ENCODE results near the gene LRIT3.
"Not testable (repeated sequence)": the region's sequence is repeated elsewhere in the genome, so short reads cannot be mapped to it uniquely, and the experiment has no call there.

LRIT3 gene

DNA sequence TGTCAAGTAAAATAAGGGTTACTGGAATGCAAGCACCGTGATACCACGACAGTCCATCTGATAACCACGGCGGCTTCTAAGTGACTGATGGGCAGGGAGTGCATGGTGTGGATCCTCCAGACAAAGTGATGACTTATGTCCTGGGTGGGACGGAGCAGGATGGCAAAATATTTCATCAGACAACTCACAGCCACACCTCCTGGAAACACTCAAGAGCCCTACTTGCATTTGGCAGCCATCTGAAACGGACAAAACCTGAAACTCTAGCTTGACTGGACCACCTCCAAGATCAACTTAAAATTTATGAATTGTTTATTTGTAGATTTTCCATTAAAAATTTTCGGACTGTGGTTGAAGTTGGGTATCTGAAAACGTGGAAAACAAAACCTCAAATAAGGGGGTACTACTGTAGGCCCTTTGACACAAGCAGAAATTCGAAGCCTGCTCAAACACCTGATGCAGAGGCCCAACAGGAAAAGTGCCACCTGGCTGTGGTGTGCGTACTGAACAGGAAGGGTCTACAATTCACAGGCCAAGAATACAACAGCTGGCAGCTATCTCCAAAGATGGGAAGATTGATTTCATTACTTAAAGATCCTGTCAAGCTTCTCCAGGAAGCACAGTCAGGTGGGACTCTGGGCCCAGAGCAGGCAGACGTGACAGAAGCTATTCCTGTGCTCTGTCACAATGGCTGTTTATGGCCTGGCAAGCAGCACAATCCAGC lies 26.0 kb downstream of the LRIT3 start:
- no peak overlapping the region for H3K27ac ChIP-seq (ENCODE audit: low read length)
- no peaks in the 10 kb centered on the region for H3K9me3 ChIP-seq (ENCODE audit: control insufficient read depth, insufficient read depth, low read length)
- no peak overlapping the region for H3K4me3 ChIP-seq (ENCODE audit: low read length)
- no CpG with 5 or more reads among the region's 11 CpGs for WGBS (ENCODE audit: insufficient coverage, insufficient read length)
- H3K27me3 ChIP-seq (ENCODE audit: control insufficient read depth, insufficient read depth, low read length): no peaks in the 10 kb centered on the region
- no peak for DNase-seq (ENCODE audit: low read depth, low spot score)
- no peaks in the 10 kb centered on the region for H3K4me1 ChIP-seq (ENCODE audit: control insufficient read depth, insufficient read depth, low read length)
- no peaks in the 10 kb centered on the region for H3K36me3 ChIP-seq (ENCODE audit: control insufficient read depth, insufficient read depth, low read length)

DNA sequence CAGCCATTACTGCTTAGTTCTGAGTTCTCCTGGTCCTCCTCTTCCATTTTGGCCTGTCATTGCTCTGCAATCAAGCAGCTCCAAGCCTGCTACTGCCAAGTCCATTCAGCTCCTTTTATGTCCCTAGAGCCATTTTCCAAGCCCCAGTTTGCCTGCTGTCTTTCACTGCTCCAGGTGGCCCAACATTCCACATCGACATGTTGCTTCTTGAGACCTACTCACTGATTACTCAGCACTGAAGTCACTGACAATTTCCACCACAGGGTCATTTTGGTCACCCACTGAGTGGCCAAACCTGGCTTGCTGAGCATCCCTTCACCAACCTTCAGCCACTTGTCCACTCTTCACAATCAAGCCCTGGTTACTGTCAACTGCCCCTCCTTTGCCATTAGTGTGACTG lies 27.2 kb downstream of the LRIT3 start:
- WGBS (ENCODE audit: insufficient coverage, insufficient read length): no CpG with 5 or more reads among the region's 1 CpG
- no peak overlapping the region for H3K4me3 ChIP-seq (ENCODE audit: low read length)
- no peak overlapping the region for H3K27ac ChIP-seq (ENCODE audit: low read length)
- no peaks in the 10 kb centered on the region for H3K9me3 ChIP-seq (ENCODE audit: control insufficient read depth, insufficient read depth, low read length)
- no peak for DNase-seq (ENCODE audit: low read depth, low spot score)
- no peaks in the 10 kb centered on the region for H3K27me3 ChIP-seq (ENCODE audit: control insufficient read depth, insufficient read depth, low read length)
- H3K4me1 ChIP-seq (ENCODE audit: control insufficient read depth, insufficient read depth, low read length): no peaks in the 10 kb centered on the region
- H3K36me3 ChIP-seq (ENCODE audit: control insufficient read depth, insufficient read depth, low read length): no peaks in the 10 kb centered on the region

DNA sequence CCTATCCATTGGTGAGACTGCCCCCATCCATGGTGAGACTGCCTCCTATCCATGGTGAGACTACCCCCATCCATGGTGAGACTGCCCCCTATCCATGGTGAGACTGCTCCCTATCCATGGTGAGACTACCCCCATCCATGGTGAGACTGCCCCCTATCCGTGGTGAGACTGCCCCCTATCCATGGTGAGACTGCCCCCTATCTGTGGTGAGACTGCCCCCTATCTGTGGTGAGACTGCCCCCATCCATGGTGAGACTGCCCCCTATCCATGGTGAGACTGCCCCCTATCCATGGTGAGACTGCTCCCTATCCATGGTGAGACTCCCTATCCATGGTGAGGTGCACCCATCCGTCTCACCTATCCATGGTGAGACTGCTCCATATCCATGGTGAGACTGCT lies 27.6 kb downstream of the LRIT3 start:
- not testable (repeated sequence) for H3K27ac ChIP-seq (ENCODE audit: low read length); DNase-seq (ENCODE audit: low read depth, low spot score); H3K4me3 ChIP-seq (ENCODE audit: low read length); H3K36me3 ChIP-seq (ENCODE audit: control insufficient read depth, insufficient read depth, low read length); H3K9me3 ChIP-seq (ENCODE audit: control insufficient read depth, insufficient read depth, low read length); H3K27me3 ChIP-seq (ENCODE audit: control insufficient read depth, insufficient read depth, low read length); H3K4me1 ChIP-seq (ENCODE audit: control insufficient read depth, insufficient read depth, low read length)
- WGBS (ENCODE audit: insufficient coverage, insufficient read length): no CpG with 5 or more reads among the region's 2 CpGs

DNA sequence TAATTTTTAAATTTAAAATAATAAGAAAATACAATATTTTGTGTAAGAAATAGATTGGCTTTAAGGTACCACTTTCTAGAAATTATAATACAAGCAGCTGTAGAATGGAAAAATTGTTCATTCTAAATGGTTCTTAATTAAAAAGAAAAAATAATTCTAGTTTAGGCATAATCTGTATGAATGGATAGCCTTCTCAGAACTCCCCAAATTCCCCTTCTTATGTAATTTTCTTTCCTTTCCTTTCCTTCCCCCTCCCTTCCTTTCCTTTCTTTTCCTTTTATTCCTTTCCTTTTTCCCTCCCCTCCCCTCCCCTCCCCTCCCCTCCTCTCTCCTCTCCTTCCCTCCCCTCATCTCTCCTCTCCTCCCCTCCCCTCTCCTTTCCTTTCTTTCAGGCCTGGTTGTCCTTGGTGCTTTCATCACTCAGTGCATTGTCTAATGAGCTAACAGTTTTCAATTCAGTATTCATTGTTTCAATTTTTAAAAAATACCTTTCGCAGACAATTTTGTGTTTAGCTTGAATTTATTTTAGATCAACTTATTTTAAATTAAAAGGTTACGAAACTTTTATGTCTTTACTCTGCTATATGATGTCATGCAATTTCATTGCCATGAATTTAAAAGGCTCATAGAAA lies 28.8 kb downstream of the LRIT3 start:
- Histone ChIP-seq H3K9me3 (ENCODE audit: control insufficient read depth, insufficient read depth, low read length) (no peaks in the 10 kb centered on the region), H3K36me3 (ENCODE audit: control insufficient read depth, insufficient read depth, low read length) (no peaks in the 10 kb centered on the region), H3K4me1 (ENCODE audit: control insufficient read depth, insufficient read depth, low read length) (no peaks in the 10 kb centered on the region), H3K27ac (ENCODE audit: low read length) (no peak overlapping the region), H3K4me3 (ENCODE audit: low read length) (no peak overlapping the region), H3K27me3 (ENCODE audit: control insufficient read depth, insufficient read depth, low read length) (no peaks in the 10 kb centered on the region)
- no CpG with 5 or more reads among the region's 2 CpGs for WGBS (ENCODE audit: insufficient coverage, insufficient read length)
- no peak for DNase-seq (ENCODE audit: low read depth, low spot score)

DNA sequence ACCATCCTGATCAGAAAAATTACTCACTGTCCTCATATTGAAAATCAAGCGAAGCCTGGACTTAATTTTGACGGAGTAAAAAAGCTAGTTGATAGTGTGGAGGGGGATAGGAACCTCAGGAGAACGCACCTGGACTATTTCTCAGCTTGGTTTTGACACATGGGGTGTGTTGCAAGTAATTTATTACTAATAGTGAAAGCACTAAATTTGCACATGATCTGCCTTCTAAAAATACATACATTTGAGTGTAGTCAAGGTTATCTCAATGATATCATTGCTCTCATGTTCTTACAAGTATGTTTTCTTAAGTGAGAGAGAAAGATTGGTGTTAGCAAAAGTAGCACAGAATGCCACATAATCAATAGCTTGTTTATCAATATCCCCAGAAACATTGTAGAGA lies 29.5 kb downstream of the LRIT3 start:
- Histone ChIP-seq H3K27ac (ENCODE audit: low read length) (no peak overlapping the region), H3K4me3 (ENCODE audit: low read length) (no peak overlapping the region), H3K9me3 (ENCODE audit: control insufficient read depth, insufficient read depth, low read length) (no peaks in the 10 kb centered on the region), H3K4me1 (ENCODE audit: control insufficient read depth, insufficient read depth, low read length) (no peaks in the 10 kb centered on the region), H3K36me3 (ENCODE audit: control insufficient read depth, insufficient read depth, low read length) (no peaks in the 10 kb centered on the region), H3K27me3 (ENCODE audit: control insufficient read depth, insufficient read depth, low read length) (no peaks in the 10 kb centered on the region)
- no peak for DNase-seq (ENCODE audit: low read depth, low spot score)
- WGBS (ENCODE audit: insufficient coverage, insufficient read length): no CpG with 5 or more reads among the region's 3 CpGs

DNA sequence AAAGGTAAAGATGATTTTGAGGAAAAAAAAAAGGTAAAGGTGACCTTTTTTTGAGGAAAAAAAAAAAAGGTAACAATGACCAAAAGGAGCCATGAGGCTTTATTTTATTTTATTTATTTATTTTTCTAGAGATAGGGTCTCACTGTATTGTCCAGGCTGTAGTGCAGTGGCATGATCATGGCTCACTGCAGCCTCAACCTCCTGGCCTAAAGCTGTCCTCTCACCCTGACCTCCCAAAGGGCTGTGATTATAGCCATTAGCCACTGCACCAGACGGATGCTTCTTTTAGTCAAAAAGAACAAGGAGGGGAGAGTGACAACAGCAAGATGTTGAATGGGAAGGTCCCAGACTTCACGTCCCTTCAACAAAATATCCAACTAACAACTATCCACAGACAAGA lies 30.4 kb downstream of the LRIT3 start:
- no CpG with 5 or more reads among the region's 2 CpGs for WGBS (ENCODE audit: insufficient coverage, insufficient read length)
- Histone ChIP-seq H3K9me3 (ENCODE audit: control insufficient read depth, insufficient read depth, low read length) (no peaks in the 10 kb centered on the region), H3K27ac (ENCODE audit: low read length) (no peak overlapping the region), H3K36me3 (ENCODE audit: control insufficient read depth, insufficient read depth, low read length) (no peaks in the 10 kb centered on the region), H3K4me3 (ENCODE audit: low read length) (no peak overlapping the region), H3K4me1 (ENCODE audit: control insufficient read depth, insufficient read depth, low read length) (no peaks in the 10 kb centered on the region), H3K27me3 (ENCODE audit: control insufficient read depth, insufficient read depth, low read length) (no peaks in the 10 kb centered on the region)
- no peak for DNase-seq (ENCODE audit: low read depth, low spot score)

DNA sequence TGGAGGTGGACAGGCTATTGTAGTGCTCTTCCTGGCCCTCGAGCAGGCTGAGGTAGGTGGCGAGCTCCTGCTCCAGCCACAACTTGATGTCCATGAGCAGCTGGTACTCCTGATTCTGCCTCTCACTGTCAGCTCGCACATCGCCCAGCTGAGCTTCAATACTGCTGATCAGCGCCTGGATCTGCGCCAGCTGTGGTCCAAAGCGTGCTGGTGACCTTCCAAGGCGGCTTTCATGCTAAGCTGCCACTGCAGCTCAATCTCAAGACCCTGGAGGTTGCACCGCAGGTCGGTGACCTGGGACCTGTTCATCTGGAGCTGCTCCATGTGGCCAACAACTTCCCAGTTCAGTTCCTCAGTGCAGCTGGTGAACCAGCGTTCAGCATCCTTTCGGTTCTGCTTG lies 31.2 kb downstream of the LRIT3 start:
- Histone ChIP-seq H3K36me3 (ENCODE audit: control insufficient read depth, insufficient read depth, low read length) (no peaks in the 10 kb centered on the region), H3K27me3 (ENCODE audit: control insufficient read depth, insufficient read depth, low read length) (no peaks in the 10 kb centered on the region), H3K27ac (ENCODE audit: low read length) (no peak overlapping the region), H3K4me3 (ENCODE audit: low read length) (no peak overlapping the region), H3K4me1 (ENCODE audit: control insufficient read depth, insufficient read depth, low read length) (no peaks in the 10 kb centered on the region), H3K9me3 (ENCODE audit: control insufficient read depth, insufficient read depth, low read length) (no peaks in the 10 kb centered on the region)
- no CpG with 5 or more reads among the region's 12 CpGs for WGBS (ENCODE audit: insufficient coverage, insufficient read length)
- DNase-seq (ENCODE audit: low read depth, low spot score): no peak

DNA sequence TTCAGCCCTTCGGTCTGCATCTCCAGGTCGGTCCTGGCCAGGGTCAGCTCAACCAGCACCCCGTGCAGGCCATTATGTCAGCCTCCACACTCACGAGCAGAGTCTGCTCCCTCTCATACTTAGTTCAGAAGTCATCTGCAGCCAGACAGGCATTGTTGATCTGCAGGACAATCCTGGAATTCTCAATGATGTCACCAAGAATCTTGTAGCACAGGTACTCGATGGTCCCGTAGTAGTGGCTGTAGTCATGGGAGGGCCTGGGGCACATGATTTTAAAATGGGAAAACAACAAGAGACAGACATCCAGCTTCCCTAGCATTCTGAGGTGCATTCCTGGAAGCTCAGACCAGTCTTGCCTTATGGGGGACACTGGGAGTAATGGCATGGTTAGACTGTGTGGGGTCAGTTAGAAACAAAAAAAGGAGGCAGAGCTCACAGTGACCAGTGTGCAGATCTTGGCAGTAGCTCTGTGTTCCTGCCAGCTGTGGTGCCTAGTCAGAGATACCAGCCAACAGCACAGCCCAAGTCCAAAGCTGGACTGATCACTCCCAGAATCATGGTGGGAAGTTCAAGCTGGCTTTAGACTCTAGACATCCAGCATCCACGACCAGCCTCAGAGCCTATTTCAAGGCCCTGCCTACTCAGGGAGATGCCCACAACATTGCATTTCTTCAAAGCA lies 31.9 kb downstream of the LRIT3 start:
- WGBS (ENCODE audit: insufficient coverage, insufficient read length): no CpG with 5 or more reads among the region's 7 CpGs
- Histone ChIP-seq H3K36me3 (ENCODE audit: control insufficient read depth, insufficient read depth, low read length) (no peaks in the 10 kb centered on the region), H3K4me1 (ENCODE audit: control insufficient read depth, insufficient read depth, low read length) (no peaks in the 10 kb centered on the region), H3K27ac (ENCODE audit: low read length) (no peak overlapping the region), H3K27me3 (ENCODE audit: control insufficient read depth, insufficient read depth, low read length) (no peaks in the 10 kb centered on the region), H3K4me3 (ENCODE audit: low read length) (no peak overlapping the region), H3K9me3 (ENCODE audit: control insufficient read depth, insufficient read depth, low read length) (no peaks in the 10 kb centered on the region)
- DNase-seq (ENCODE audit: low read depth, low spot score): no peak

DNA sequence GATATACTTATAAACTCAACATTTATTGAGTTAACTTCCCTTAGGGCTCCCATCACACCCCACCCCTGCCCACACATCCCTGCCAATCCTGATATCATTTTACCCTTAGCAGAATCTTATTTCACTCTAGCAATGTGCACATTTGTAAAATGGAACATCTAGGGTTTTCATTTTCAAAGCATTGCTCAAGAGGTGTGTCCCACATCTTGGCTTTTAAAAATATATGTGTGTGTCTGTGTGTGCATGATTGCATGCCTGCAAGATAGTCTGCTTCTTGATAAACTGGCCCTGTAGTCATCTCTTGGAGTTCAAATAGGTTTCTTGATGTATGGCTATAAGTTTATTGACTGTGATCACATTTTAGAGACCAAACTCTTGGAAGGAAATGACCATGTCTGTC lies 38.4 kb downstream of the LRIT3 start:
- no peak overlapping the region for H3K27ac ChIP-seq (ENCODE audit: low read length)
- H3K9me3 ChIP-seq (ENCODE audit: control insufficient read depth, insufficient read depth, low read length): no peaks in the 10 kb centered on the region
- H3K27me3 ChIP-seq (ENCODE audit: control insufficient read depth, insufficient read depth, low read length): no peaks in the 10 kb centered on the region
- DNase-seq (ENCODE audit: low read depth, low spot score): no peak
- H3K4me1 ChIP-seq (ENCODE audit: control insufficient read depth, insufficient read depth, low read length): no peaks in the 10 kb centered on the region
- no peak overlapping the region for H3K4me3 ChIP-seq (ENCODE audit: low read length)
- no peaks in the 10 kb centered on the region for H3K36me3 ChIP-seq (ENCODE audit: control insufficient read depth, insufficient read depth, low read length)

DNA sequence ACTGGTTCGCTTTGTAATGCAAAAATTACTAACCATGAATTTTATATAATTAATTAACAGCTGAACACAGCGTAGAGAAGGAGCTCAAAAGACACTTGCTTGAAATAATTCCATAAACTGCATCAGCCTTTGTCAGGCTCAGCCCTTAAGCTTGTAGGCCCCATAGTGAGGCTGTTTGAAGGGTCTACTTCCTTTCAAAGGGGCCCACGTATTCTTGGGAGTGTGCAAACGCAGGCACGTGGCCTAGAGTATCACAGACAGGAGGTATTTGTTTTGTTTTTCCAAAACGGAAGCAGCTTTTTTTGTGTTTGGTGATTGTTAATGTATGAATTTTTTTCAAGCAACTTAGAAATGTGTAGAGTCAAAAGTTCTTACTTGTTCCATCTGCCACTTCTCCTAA lies 39.2 kb downstream of the LRIT3 start:
- Histone ChIP-seq H3K9me3 (ENCODE audit: control insufficient read depth, insufficient read depth, low read length) (no peaks in the 10 kb centered on the region), H3K27ac (ENCODE audit: low read length) (no peak overlapping the region), H3K36me3 (ENCODE audit: control insufficient read depth, insufficient read depth, low read length) (no peaks in the 10 kb centered on the region), H3K4me1 (ENCODE audit: control insufficient read depth, insufficient read depth, low read length) (no peaks in the 10 kb centered on the region), H3K4me3 (ENCODE audit: low read length) (no peak overlapping the region), H3K27me3 (ENCODE audit: control insufficient read depth, insufficient read depth, low read length) (no peaks in the 10 kb centered on the region)
- no CpG with 5 or more reads among the region's 6 CpGs for WGBS (ENCODE audit: insufficient coverage, insufficient read length)
- DNase-seq (ENCODE audit: low read depth, low spot score): no peak

DNA sequence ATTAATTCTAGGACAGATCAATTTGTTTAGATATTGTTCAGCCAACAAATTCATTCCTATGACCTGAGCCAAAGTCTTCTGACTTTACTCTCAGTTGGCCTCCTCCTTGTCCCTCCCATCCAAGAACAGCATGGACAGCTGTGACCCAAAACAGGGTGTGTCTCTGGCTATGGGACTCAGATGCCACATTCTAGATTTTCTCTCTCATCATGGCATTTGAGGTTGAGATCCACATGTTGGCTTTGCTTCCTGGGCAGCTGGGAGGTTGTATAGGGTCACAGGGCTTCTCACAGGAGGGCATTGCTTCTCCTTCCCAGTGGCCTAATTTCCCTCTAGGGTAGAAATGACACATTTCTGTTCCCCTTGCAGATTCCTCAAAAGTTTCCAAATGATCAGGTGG lies 42.2 kb downstream of the LRIT3 start:
- H3K36me3 ChIP-seq (ENCODE audit: control insufficient read depth, insufficient read depth, low read length): no peaks in the 10 kb centered on the region
- no peaks in the 10 kb centered on the region for H3K27me3 ChIP-seq (ENCODE audit: control insufficient read depth, insufficient read depth, low read length)

More for the DNA sequence above, 42.2 kb downstream of the LRIT3 start:
- Histone ChIP-seq H3K9me3 (ENCODE audit: control insufficient read depth, insufficient read depth, low read length) (no peaks in the 10 kb centered on the region), H3K4me1 (ENCODE audit: control insufficient read depth, insufficient read depth, low read length) (no peaks in the 10 kb centered on the region), H3K4me3 (ENCODE audit: low read length) (no peak overlapping the region), H3K27ac (ENCODE audit: low read length) (no peak overlapping the region)
- DNase-seq (ENCODE audit: low read depth, low spot score): no peak
